Measurements from ENCODE around the gene AHSP. TPM values are rescaled to one million over a fixed set of nuclear protein-coding genes. Genes with fewer than 3 reads are reported as not detected.
A peak's percentile ranks its signal among the peaks of the same experiment; 100 is the strongest.
"Not testable (repeated sequence)": the region's sequence is repeated elsewhere in the genome, so short reads cannot be mapped to it uniquely, and the experiment has no call there.

AHSP gene
- total RNA-seq, 2 donors from 2014 or later: not detected

- H3K9me3 Mint-ChIP-seq: peaks cover 0 to 8% of the 10 kb centered on the region in 2 donors
- no peak for ATAC-seq
- no peak for DNase-seq (ENCODE audit: low spot score in 2 of 2)
- H3K27ac Mint-ChIP-seq: no peak overlapping the region
- peaks cover 5 to 8% of the 10 kb centered on the region in 2 donors for H3K36me3 Mint-ChIP-seq
These were observed 7.8 kb upstream of the AHSP start for GRCh38 chr16:31519759-31520431.

GRCh38 chr16:31521368-31521767, 6.3 kb upstream of the AHSP start:
- Mint-ChIP-seq H3K36me3 (peaks cover 5 to 8% of the 10 kb centered on the region in 2 donors), H3K9me3 (peaks cover 0 to 8% of the 10 kb centered on the region in 2 donors), H3K27ac (no peak overlapping the region)
- no peak for DNase-seq (ENCODE audit: low spot score in 2 of 2)
- ATAC-seq: no peak

GRCh38 chr16:31522071-31522470, 5.6 kb upstream of the AHSP start:
- Mint-ChIP-seq H3K36me3 (peaks cover 5 to 8% of the 10 kb centered on the region in 2 donors), H3K9me3 (peaks cover 0 to 8% of the 10 kb centered on the region in 2 donors), H3K27ac (no peak overlapping the region)
- ATAC-seq (no peak), DNase-seq (ENCODE audit: low spot score in 2 of 2) (no peak)

- not testable (repeated sequence) for ATAC-seq; H3K36me3 Mint-ChIP-seq; DNase-seq (ENCODE audit: low spot score in 2 of 2); H3K9me3 Mint-ChIP-seq; H3K27ac Mint-ChIP-seq
These were observed 3.9 kb upstream of the AHSP start for GRCh38 chr16:31523768-31524167.

- Mint-ChIP-seq H3K9me3 (no peaks in the 10 kb centered on the region), H3K36me3 (no peaks in the 10 kb centered on the region), H3K27ac (no peak overlapping the region)
- ATAC-seq (no peak), DNase-seq (ENCODE audit: low spot score in 2 of 2) (no peak)
These were observed 2.6 kb upstream of the AHSP start for GRCh38 chr16:31525113-31525512.

GRCh38 chr16:31528523-31529107, 915 bp downstream of the AHSP start:
- ATAC-seq (peak in 1 of 2 donors; percentile 19), DNase-seq (ENCODE audit: low spot score in 2 of 2) (no peak)
- Mint-ChIP-seq H3K9me3 (no peaks in the 10 kb centered on the region), H3K27ac (peak overlapping the region in 1 of 2 donors; percentile 1), H3K36me3 (no peaks in the 10 kb centered on the region)

GRCh38 chr16:31529108-31529936, 1.6 kb downstream of the AHSP start:
- H3K36me3 Mint-ChIP-seq: no peaks in the 10 kb centered on the region
- H3K27ac Mint-ChIP-seq: no peak overlapping the region
- ATAC-seq (no peak), DNase-seq (ENCODE audit: low spot score in 2 of 2) (no peak)
- no peaks in the 10 kb centered on the region for H3K9me3 Mint-ChIP-seq

- no peak for ATAC-seq
- no peaks in the 10 kb centered on the region for H3K9me3 Mint-ChIP-seq
These were observed 2.2 kb downstream of the AHSP start for GRCh38 chr16:31529937-31530312.

GRCh38 chr16:31530405-31530804, 2.7 kb downstream of the AHSP start:
- H3K9me3 Mint-ChIP-seq: no peaks in the 10 kb centered on the region
- no peak overlapping the region for H3K27ac Mint-ChIP-seq
- DNase-seq (ENCODE audit: low spot score in 2 of 2) (no peak), ATAC-seq (no peak)
- H3K36me3 Mint-ChIP-seq: no peaks in the 10 kb centered on the region

More at GRCh38 chr16:31529937-31530312, 2.2 kb downstream of the AHSP start:
- Mint-ChIP-seq H3K27ac (no peak overlapping the region), H3K36me3 (no peaks in the 10 kb centered on the region)
- DNase-seq (ENCODE audit: low spot score in 2 of 2): no peak

- no peaks in the 10 kb centered on the region for H3K9me3 Mint-ChIP-seq
- H3K36me3 Mint-ChIP-seq: no peaks in the 10 kb centered on the region
- no peak for ATAC-seq
- no peak overlapping the region for H3K27ac Mint-ChIP-seq
- no peak for DNase-seq (ENCODE audit: low spot score in 2 of 2)
These were observed 3.4 kb downstream of the AHSP start for GRCh38 chr16:31531096-31531495.

- DNase-seq (ENCODE audit: low spot score in 2 of 2) (no peak), ATAC-seq (no peak)
- Mint-ChIP-seq H3K9me3 (no peaks in the 10 kb centered on the region), H3K36me3 (no peaks in the 10 kb centered on the region), H3K27ac (no peak overlapping the region)
These were observed 4.4 kb downstream of the AHSP start for GRCh38 chr16:31532120-31532519.

GRCh38 chr16:31532896-31533295, 5.2 kb downstream of the AHSP start:
- Mint-ChIP-seq H3K27ac (no peak overlapping the region), H3K9me3 (no peaks in the 10 kb centered on the region), H3K36me3 (peaks cover 0 to 2% of the 10 kb centered on the region in 2 donors)
- DNase-seq (ENCODE audit: low spot score in 2 of 2): no peak
- no peak for ATAC-seq

GRCh38 chr16:31535737-31536136, 8.0 kb downstream of the AHSP start:
- no peak for ATAC-seq
- Mint-ChIP-seq H3K9me3 (peaks cover 5 to 12% of the 10 kb centered on the region in 2 donors), H3K27ac (no peak overlapping the region), H3K36me3 (peaks cover 5 to 22% of the 10 kb centered on the region in 2 donors)
- DNase-seq (ENCODE audit: low spot score in 2 of 2): no peak

- Mint-ChIP-seq H3K27ac (no peak overlapping the region), H3K36me3 (peaks cover 5 to 22% of the 10 kb centered on the region in 2 donors), H3K9me3 (peaks cover 8 to 12% of the 10 kb centered on the region in 2 donors)
- ATAC-seq: no peak
- DNase-seq (ENCODE audit: low spot score in 2 of 2): no peak
These were observed 9.2 kb downstream of the AHSP start for GRCh38 chr16:31536804-31537361.

- DNase-seq (ENCODE audit: low spot score in 2 of 2): no peak
- peak in 1 of 2 donors; percentile 47 for ATAC-seq
- Mint-ChIP-seq H3K9me3 (peaks cover 12 to 17% of the 10 kb centered on the region in 2 donors), H3K27ac (no peak overlapping the region), H3K36me3 (peaks cover 11 to 22% of the 10 kb centered on the region in 2 donors)
These were observed 9.9 kb downstream of the AHSP start for GRCh38 chr16:31537362-31538242.

GRCh38 chr16:31538243-31538598, 10.5 kb downstream of the AHSP start:
- not testable (repeated sequence) for DNase-seq (ENCODE audit: low spot score in 2 of 2)
- H3K36me3 Mint-ChIP-seq: peaks cover 12 to 22% of the 10 kb centered on the region in 2 donors
- peak in 1 of 2 donors; percentile 62 for ATAC-seq
- H3K27ac Mint-ChIP-seq: peak overlapping the region in 1 of 2 donors; percentile 36
- H3K9me3 Mint-ChIP-seq: peaks cover 12 to 17% of the 10 kb centered on the region in 2 donors

All from activated naive CD4-positive, alpha-beta T cell treated with anti-CD3 and anti-CD28 coated beads, Interleukin-2, amount 50 U/mL, for 72 hours (primary cell).